Caco-2 (cell line): ENCODE measurements around the gene AVEN. TPM values are rescaled to one million over a fixed set of nuclear protein-coding genes. Genes with fewer than 3 reads are reported as not detected.

Experiments
- BruUV-seq: library from RNA; stranded (reverse); fragments of 400-500 nt; replicated peaks from 2 replicates; lab custom pipeline; 2021; lab: Mats Ljungman, UMichigan
- CTCF ChIA-PET: fragments of 300-600 bp; sonication (Branson Sonifier 250); formaldehyde crosslinking; loops from one replicate; lab custom pipeline; 2022; ENCODE audit warnings: antibody characterized with exemption; lab: Charles Lee
- POLR2A ChIA-PET: fragments of 300-600 bp; sonication (Branson Sonifier 250); formaldehyde crosslinking; loops from one replicate; lab custom pipeline; 2022; ENCODE audit warnings: antibody characterized with exemption; lab: Charles Lee
- DNase-seq, 2 experiments: peaks; one replicate each; pipeline versions ENCODE4 v3.0.0 to v3.0.0-alpha.2; 2020 to 2022
- H3K27me3 ChIP-seq: replicated peaks from 2 replicates; pipeline ENCODE4 v1.6.0; 2011; ENCODE audit warnings: low read length; ENCODE audit not compliant: control insufficient read depth, insufficient read depth
- H3K36me3 ChIP-seq: 2 replicates; pipeline ENCODE4 v1.5.1; 2011; ENCODE audit warnings: low read length; ENCODE audit not compliant: control insufficient read depth, insufficient read depth
- H3K4me1 ChIP-seq: fragments of 250-450 bp; sonication (Bioruptor Pico); 2 replicates; pipeline ENCODE4 v1.5.1; 2020; ENCODE audit warnings: mild to moderate bottlenecking
- H3K4me3 ChIP-seq: 2 replicates; pipeline ENCODE4 v1.5.1; 2011; ENCODE audit warnings: low read depth, mild to moderate bottlenecking, control low read depth, low read length
- H3K9me3 ChIP-seq: fragments of 250-450 bp; sonication (Bioruptor Pico); 2 replicates; pipeline ENCODE4 v1.5.1; 2020; ENCODE audit warnings: mild to moderate bottlenecking, moderate library complexity
- H3K27ac Mint-ChIP-seq: one replicate; pipeline ENCODE4 v1.8.0; 2022; ENCODE audit warnings: mixed read lengths; ENCODE audit not compliant: unreplicated experiment
- H3K27me3 Mint-ChIP-seq: one replicate; pipeline ENCODE4 v1.8.0; 2022; ENCODE audit warnings: mixed read lengths; ENCODE audit not compliant: insufficient read depth, unreplicated experiment
- H3K36me3 Mint-ChIP-seq: one replicate; pipeline ENCODE4 v1.8.0; 2022; ENCODE audit warnings: mild to moderate bottlenecking, mixed read lengths; ENCODE audit not compliant: insufficient read depth, unreplicated experiment
- H3K4me1 Mint-ChIP-seq: one replicate; pipeline ENCODE4 v1.8.0; 2022; ENCODE audit warnings: low read depth, mixed read lengths; ENCODE audit not compliant: unreplicated experiment
- H3K4me3 Mint-ChIP-seq: one replicate; pipeline ENCODE4 v1.8.0; 2022; ENCODE audit warnings: mild to moderate bottlenecking, moderate library complexity, mixed read lengths; ENCODE audit not compliant: unreplicated experiment
- H3K9me3 Mint-ChIP-seq: one replicate; pipeline ENCODE4 v1.8.0; 2022; ENCODE audit warnings: mixed read lengths; ENCODE audit not compliant: unreplicated experiment
- intact Hi-C: fragments of 100-400 bp; cut with micrococcal nuclease; formaldehyde crosslinking; loops from one replicate; pipeline ENCODE4 v1.10.0; 2022; ENCODE audit not compliant: unreplicated experiment
- total RNA-seq: library from RNA; stranded (reverse); gene quantifications from 2 replicates; pipeline ENCODE4 v1.2.3, GENCODE V29; 2022
- TF ChIP-seq, protein P1 (sequence below), 2 experiments: fragments of 200-600 bp in 1 of 2; IDR thresholded peaks; 1 replicate in 1 of 2; 2 replicates in 1 of 2; pipeline versions ENCODE4 v1.5.1 to v1.8.0; 2011 to 2022; ENCODE audit warnings: antibody characterized with exemption in 1 of 2, control low read depth in 1 of 2, inconsistent platforms in 1 of 2, low read depth in 1 of 2, low read length in 1 of 2, mild to moderate bottlenecking in 1 of 2, moderate library complexity in 1 of 2; ENCODE audit not compliant: insufficient read depth in 1 of 2, severe bottlenecking in 1 of 2, unreplicated experiment in 1 of 2

The AVEN gene
- total RNA-seq, 1 experiment from 2014 or later = 8.7 TPM

DNA sequence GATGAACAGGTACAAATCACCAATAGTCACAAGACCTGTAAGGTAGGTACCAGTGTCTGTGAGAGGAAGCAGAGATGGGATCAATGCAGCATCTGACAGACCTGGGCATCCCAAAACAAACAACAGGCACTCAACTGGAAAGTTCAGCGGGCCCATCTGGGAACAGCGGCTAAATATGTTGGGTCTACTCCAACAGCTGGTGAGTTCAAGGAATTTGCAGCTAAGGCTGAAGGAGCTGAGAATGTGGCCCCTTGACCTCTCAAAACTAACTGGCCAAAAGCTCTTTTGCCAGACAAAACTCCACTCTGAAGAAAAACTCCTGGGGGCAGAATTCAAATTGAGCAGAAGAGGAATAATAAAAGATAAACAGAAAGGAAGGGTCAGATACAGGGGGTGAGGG lies 24.4 kb downstream of the AVEN start:
- POLR2A ChIA-PET = no interaction called here

DNA sequence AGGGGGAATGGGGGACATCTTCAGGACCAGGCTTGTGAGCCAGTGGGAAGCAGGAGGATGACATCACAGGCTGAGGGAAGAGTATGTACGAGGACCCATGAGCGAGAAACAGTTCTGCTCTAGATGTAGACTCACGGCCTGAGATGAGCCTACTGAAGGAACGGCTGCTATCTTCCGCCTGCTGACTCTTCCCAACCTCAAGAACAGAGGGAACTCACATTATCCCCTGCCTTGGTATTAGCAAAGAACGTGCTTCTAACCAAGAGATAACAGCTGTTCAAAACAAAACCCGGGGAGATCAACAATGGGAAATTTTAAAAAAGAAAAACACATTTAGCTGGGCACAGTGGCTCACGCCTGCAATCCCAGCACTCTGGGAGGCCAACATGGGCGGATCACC lies 25.3 kb downstream of the AVEN start:
- POLR2A ChIA-PET = no interaction called here

More for the DNA sequence above, 24.4 kb downstream of the AVEN start:
- H3K27ac Mint-ChIP-seq = no peak overlapping the region
- no TSS peak for BruUV-seq
- Histone ChIP-seq H3K9me3 (no peaks in the 10 kb centered on the region), H3K4me1 (no peaks in the 10 kb centered on the region), H3K36me3 (no peaks in the 10 kb centered on the region), H3K27me3 (no peaks in the 10 kb centered on the region), H3K4me3 (no peak overlapping the region)
- no peaks in the 10 kb centered on the region for H3K4me1 Mint-ChIP-seq
- DNase-seq = no peak
- intact Hi-C loops = no loop called here
- H3K36me3 Mint-ChIP-seq = no peaks in the 10 kb centered on the region
- TF ChIP-seq, protein P1, sequence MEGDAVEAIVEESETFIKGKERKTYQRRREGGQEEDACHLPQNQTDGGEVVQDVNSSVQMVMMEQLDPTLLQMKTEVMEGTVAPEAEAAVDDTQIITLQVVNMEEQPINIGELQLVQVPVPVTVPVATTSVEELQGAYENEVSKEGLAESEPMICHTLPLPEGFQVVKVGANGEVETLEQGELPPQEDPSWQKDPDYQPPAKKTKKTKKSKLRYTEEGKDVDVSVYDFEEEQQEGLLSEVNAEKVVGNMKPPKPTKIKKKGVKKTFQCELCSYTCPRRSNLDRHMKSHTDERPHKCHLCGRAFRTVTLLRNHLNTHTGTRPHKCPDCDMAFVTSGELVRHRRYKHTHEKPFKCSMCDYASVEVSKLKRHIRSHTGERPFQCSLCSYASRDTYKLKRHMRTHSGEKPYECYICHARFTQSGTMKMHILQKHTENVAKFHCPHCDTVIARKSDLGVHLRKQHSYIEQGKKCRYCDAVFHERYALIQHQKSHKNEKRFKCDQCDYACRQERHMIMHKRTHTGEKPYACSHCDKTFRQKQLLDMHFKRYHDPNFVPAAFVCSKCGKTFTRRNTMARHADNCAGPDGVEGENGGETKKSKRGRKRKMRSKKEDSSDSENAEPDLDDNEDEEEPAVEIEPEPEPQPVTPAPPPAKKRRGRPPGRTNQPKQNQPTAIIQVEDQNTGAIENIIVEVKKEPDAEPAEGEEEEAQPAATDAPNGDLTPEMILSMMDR (IDR thresholded peaks at IDR 0.05; ENCODE audit: insufficient read depth in 1 of 2, low read depth in 1 of 2, low read length in 1 of 2, severe bottlenecking in 1 of 2, unreplicated experiment in 1 of 2) = no peak
- CTCF ChIA-PET = no interaction called here
- no peak overlapping the region for H3K4me3 Mint-ChIP-seq
- H3K9me3 Mint-ChIP-seq = no peaks in the 10 kb centered on the region
- no peaks in the 10 kb centered on the region for H3K27me3 Mint-ChIP-seq

GRCh38 chr15:34012461-34013028 lies 26.5 kb downstream of the AVEN start:
- POLR2A ChIA-PET = no interaction called here
- no peaks in the 10 kb centered on the region for H3K36me3 ChIP-seq
- TF ChIP-seq, protein P1 (IDR thresholded peaks at IDR 0.05; ENCODE audit: insufficient read depth in 1 of 2, low read depth in 1 of 2, low read length in 1 of 2, severe bottlenecking in 1 of 2, unreplicated experiment in 1 of 2) = no peak
- no peaks in the 10 kb centered on the region for H3K27me3 Mint-ChIP-seq
- CTCF ChIA-PET = no interaction called here
- no peak overlapping the region for H3K4me3 Mint-ChIP-seq
- no peaks in the 10 kb centered on the region for H3K27me3 ChIP-seq
- intact Hi-C loops = no loop called here
- no peaks in the 10 kb centered on the region for H3K4me1 ChIP-seq
- H3K27ac Mint-ChIP-seq = no peak overlapping the region
- DNase-seq = no peak
- H3K9me3 ChIP-seq = no peaks in the 10 kb centered on the region
- no peaks in the 10 kb centered on the region for H3K4me1 Mint-ChIP-seq
- no peaks in the 10 kb centered on the region for H3K36me3 Mint-ChIP-seq
- H3K4me3 ChIP-seq = no peak overlapping the region
- no peaks in the 10 kb centered on the region for H3K9me3 Mint-ChIP-seq
- BruUV-seq = no TSS peak

More for the DNA sequence above, 25.3 kb downstream of the AVEN start:
- no peaks in the 10 kb centered on the region for H3K36me3 ChIP-seq
- TF ChIP-seq, protein P1 (IDR thresholded peaks at IDR 0.05; ENCODE audit: insufficient read depth in 1 of 2, low read depth in 1 of 2, low read length in 1 of 2, severe bottlenecking in 1 of 2, unreplicated experiment in 1 of 2) = no peak
- H3K4me1 Mint-ChIP-seq = no peaks in the 10 kb centered on the region
- no peaks in the 10 kb centered on the region for H3K27me3 ChIP-seq
- no peaks in the 10 kb centered on the region for H3K9me3 Mint-ChIP-seq
- CTCF ChIA-PET = no interaction called here
- BruUV-seq = no TSS peak
- H3K4me1 ChIP-seq = no peaks in the 10 kb centered on the region
- H3K27me3 Mint-ChIP-seq = no peaks in the 10 kb centered on the region
- H3K9me3 ChIP-seq = no peaks in the 10 kb centered on the region
- no peak overlapping the region for H3K27ac Mint-ChIP-seq
- no peak overlapping the region for H3K4me3 Mint-ChIP-seq
- no peak for DNase-seq
- intact Hi-C loops = no loop called here
- no peaks in the 10 kb centered on the region for H3K36me3 Mint-ChIP-seq
- H3K4me3 ChIP-seq = no peak overlapping the region
